Measurements from ENCODE around the gene MPI.

MPI gene, protein sequence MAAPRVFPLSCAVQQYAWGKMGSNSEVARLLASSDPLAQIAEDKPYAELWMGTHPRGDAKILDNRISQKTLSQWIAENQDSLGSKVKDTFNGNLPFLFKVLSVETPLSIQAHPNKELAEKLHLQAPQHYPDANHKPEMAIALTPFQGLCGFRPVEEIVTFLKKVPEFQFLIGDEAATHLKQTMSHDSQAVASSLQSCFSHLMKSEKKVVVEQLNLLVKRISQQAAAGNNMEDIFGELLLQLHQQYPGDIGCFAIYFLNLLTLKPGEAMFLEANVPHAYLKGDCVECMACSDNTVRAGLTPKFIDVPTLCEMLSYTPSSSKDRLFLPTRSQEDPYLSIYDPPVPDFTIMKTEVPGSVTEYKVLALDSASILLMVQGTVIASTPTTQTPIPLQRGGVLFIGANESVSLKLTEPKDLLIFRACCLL

GRCh38 chr15:74889883-74890664, at the start of gene MPI:
Gene MPI, plus strand, starts transcription at chr15:74890042. Its CDS starts 32 bp downstream, at chr15:74890074.
- peak; percentile 87 for DNase-seq

- DNase-seq: no peak
Measured at GRCh38 chr15:74840851-74841775, 48.7 kb upstream of the MPI start.

- no peak for DNase-seq
Measured at GRCh38 chr15:74841891-74842373, 47.9 kb upstream of the MPI start.

DNA sequence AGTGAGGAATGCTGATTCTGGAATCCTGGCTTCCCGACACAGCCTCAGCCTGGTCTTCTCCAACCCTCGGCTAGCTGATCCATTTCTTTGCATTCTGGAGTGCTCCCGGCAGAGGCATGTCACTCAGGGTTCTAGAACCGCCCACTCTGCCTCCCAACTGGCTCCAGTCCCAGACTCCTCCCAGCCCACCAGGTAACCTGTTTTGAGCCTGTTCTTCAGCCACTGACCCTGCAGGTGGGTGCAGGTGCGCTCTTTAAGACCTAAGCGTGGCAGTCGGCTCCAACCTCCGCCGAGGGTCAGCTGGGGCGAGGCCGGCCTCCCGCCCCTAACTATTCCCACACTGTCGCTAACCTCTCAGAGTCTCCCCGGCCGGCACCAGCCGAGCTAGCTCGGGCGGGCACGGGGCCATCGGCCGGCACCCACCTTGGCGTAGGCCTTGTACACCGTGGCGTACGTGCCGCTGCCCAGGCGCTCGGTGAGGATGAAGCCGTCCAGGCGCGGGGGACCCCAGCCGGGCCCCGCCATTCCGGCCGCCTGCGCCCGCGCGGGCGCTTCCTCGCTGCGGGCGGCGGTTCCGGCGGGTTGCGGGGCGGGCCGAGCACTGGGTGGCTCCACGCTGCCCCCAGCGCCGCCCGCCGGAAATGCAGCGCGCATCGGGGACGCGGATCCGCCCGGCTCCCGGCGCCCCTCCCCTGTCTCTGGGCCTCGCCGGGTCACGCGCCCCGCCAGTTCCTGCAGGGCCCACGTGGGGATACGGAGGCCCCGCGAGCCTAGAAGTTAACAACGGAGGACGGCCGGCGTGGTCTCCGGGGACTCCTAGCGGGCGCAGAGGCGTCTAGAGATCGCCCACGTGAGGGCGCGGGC, 47.0 kb upstream of the MPI start, which contains the start of gene ULK3:
Gene ULK3, minus strand, starts transcription at position 576 of the 864 bp plus-strand sequence. Its CDS starts 51 bp downstream, at position 525.
- peak; percentile 94 for DNase-seq

GRCh38 chr15:74843445-74843828, 46.4 kb upstream of the MPI start:
- DNase-seq: no peak

- peak; percentile 13 for DNase-seq
Measured at GRCh38 chr15:74843891-74844299, 45.9 kb upstream of the MPI start.

GRCh38 chr15:74844319-74845207, 45.3 kb upstream of the MPI start:
- no peak for DNase-seq

- peak; percentile 57 for DNase-seq
Measured at GRCh38 chr15:74845208-74845568, 44.7 kb upstream of the MPI start.

- DNase-seq: no peak
Measured at GRCh38 chr15:74845581-74845980, 44.3 kb upstream of the MPI start.

- DNase-seq: no peak
Measured at GRCh38 chr15:74847432-74847831, 42.4 kb upstream of the MPI start.

DNA sequence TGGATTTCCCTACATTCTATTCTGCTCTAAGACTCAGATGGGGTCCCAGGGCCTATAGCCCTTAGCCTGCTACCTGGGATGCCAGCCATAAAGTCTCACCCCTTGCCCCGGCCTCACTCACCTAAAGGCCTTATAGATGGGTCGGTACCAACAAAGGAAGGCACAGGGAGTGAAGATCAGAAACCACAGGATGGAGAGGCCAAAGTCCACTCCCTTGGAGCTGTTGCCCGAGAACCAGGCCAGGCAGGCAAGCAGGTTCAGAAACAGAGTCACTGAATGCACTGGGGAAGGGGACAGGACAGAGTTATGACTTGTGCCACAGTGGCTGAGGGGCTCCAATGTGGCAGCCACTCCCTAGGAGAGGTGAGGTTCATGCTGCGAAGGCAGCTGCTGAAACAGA, 39.4 kb upstream of the MPI start:
- no peak for DNase-seq

- DNase-seq: no peak
Measured at GRCh38 chr15:74851960-74852359, 37.9 kb upstream of the MPI start.

GRCh38 chr15:74854453-74855022, 35.3 kb upstream of the MPI start:
- DNase-seq: no peak

GRCh38 chr15:74855857-74856256, 34.0 kb upstream of the MPI start:
- no peak for DNase-seq

DNA sequence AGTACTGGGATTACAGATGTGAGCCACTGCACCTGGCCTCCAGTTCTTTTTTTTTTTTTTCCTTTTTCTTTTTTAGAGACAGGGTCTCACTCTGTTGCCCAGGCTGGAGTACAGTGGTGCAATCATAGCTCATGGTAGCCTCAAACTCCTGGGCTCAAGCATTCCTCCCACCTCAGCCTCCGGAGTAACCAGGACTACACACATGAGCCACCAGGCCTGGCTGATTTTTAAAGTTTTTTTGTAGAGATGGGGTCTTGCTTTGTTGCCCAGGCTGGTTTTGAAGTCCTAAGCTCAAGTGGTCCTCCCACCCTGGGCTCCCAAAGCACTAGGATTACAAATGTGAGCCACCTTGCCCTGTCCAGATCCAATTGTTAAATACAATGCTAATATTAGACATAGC, 33.3 kb upstream of the MPI start:
- DNase-seq: no peak

- DNase-seq: no peak
Measured at GRCh38 chr15:74857082-74857655, 32.7 kb upstream of the MPI start.

- no peak for DNase-seq
Measured at GRCh38 chr15:74857671-74858368, 32.0 kb upstream of the MPI start.

- DNase-seq: no peak
Measured at GRCh38 chr15:74858369-74858740, 31.5 kb upstream of the MPI start.

Measured in stimulated activated CD4-positive, alpha-beta T cell treated with anti-CD3 and anti-CD28 coated beads, Interleukin-4, amount 100 ng/mL, for 1 hour (primary cell).